ENCODE measurements around the gene GIMAP6. TPM values are rescaled to one million over a fixed set of nuclear protein-coding genes. Genes with fewer than 3 reads are reported as not detected.

GIMAP6 gene
- total and polyA plus RNA-seq, 2 of the 8 experiments (the other 6 are each of a cell fraction or from before 2014, with no cell fraction given) = not detected

GRCh38 chr7:150666412-150666811, 34.2 kb upstream of the GIMAP6 start:
- Histone ChIP-seq H3K23me2 (ENCODE audit: low read depth, low read length) (no peaks in the 10 kb centered on the region), H2BK20ac (ENCODE audit: low read length) (no peak overlapping the region), H3K79me1 (ENCODE audit: low read depth, low read length) (no peaks in the 10 kb centered on the region), H3K18ac (ENCODE audit: extremely low read depth, low read length) (no peak overlapping the region), H3K4me1 (replicated peaks in 1 of 4; ENCODE audit: control insufficient read depth in 3 of 4, insufficient read depth in 4 of 4, low read length in 3 of 4) (no peaks in the 10 kb centered on the region), H3K4ac (replicated peaks; ENCODE audit: insufficient read length, low read depth, low read length) (no peak overlapping the region), H2AFZ (ENCODE audit: low read length) (no peak overlapping the region), H3K14ac (ENCODE audit: insufficient read length) (no peak overlapping the region), H3K9me3 (ENCODE audit: insufficient read depth in 2 of 2, low read depth in 1 of 2, low read length in 1 of 2) (peaks cover 0 to 3% of the 10 kb centered on the region in 2 experiments; a peak in 1 of 4 replicates), H3K23ac (ENCODE audit: insufficient read length) (no peak overlapping the region), H3K79me2 (ENCODE audit: control insufficient read depth in 1 of 2, insufficient read depth in 2 of 2, low read length in 2 of 2) (no peaks in the 10 kb centered on the region), H3K4me2 (ENCODE audit: insufficient read depth in 1 of 2, low read depth in 2 of 2, low read length in 2 of 2) (no peak overlapping the region), H3K4me3 (ENCODE audit: extremely low read depth in 1 of 4, insufficient read depth in 2 of 4, low read depth in 3 of 4, low read length in 4 of 4) (no peak overlapping the region), H4K8ac (ENCODE audit: extremely low read depth, insufficient read depth, low read length) (no peak overlapping the region), H4K20me1 (replicated peaks in 1 of 2; ENCODE audit: control insufficient read depth in 1 of 2, insufficient read depth in 2 of 2, low read length in 2 of 2) (no peaks in the 10 kb centered on the region), H2AK5ac (ENCODE audit: low read depth, low read length) (no peak overlapping the region), H2BK15ac (ENCODE audit: low read length) (no peak overlapping the region), H4K91ac (replicated peaks; ENCODE audit: insufficient read length, low read length) (no peak overlapping the region), H3K27me3 (replicated peaks in 1 of 4; ENCODE audit: control insufficient read depth in 3 of 4, extremely low read depth in 1 of 4, insufficient read depth in 3 of 4, low read length in 3 of 4) (peaks cover 0 to 2% (median 0%) of the 10 kb centered on the region in 4 experiments; a peak in 1 of 7 replicates), H3K36me3 (ENCODE audit: control insufficient read depth in 2 of 4, insufficient read depth in 4 of 4, low read length in 3 of 4) (no peaks in the 10 kb centered on the region), H3K56ac (replicated peaks; ENCODE audit: insufficient read length, low read depth, low read length) (no peak overlapping the region), H2BK5ac (ENCODE audit: low read depth, low read length) (no peak overlapping the region), H3K27ac (ENCODE audit: low read depth, low read length) (no peak overlapping the region), H2BK120ac (replicated peaks; ENCODE audit: low read depth, low read length) (no peak overlapping the region), H2BK12ac (ENCODE audit: low read depth, low read length) (no peak overlapping the region), H3K9ac (replicated peaks in 1 of 4; ENCODE audit: extremely low read depth in 1 of 4, low read depth in 3 of 4, low read length in 3 of 4) (no peak overlapping the region), H4K5ac (ENCODE audit: insufficient read length, low read depth, low read length) (no peak overlapping the region)
- DNase-seq (ENCODE audit: low read depth in 1 of 2, low spot score in 2 of 2) (no peak), FAIRE-seq (no peak)
- CTCF ChIA-PET (ENCODE audit: partially characterized antibody) = interaction anchor here (0.8 kb wide), 1 partner anchor 25 kb away, joined by 4 read pairs; no protein-coding TSS in a partner anchor
- POLR2A ChIA-PET (ENCODE audit: partially characterized antibody) = no interaction called here
- TF ChIP-seq TEAD4 (IDR thresholded peaks at IDR 0.05; ENCODE audit: low read depth, low read length) = no peak
- no peak for TF ChIP-seq CHD2 (IDR thresholded peaks at IDR 0.05; ENCODE audit: low read length)
- no peak for TF ChIP-seq SP1 (IDR thresholded peaks at IDR 0.05; ENCODE audit: low read depth, low read length)
- TF ChIP-seq SRF (IDR thresholded peaks at IDR 0.05; ENCODE audit: low read depth, low read length) = no peak
- no peak for TF ChIP-seq EP300 (IDR thresholded peaks at IDR 0.05; ENCODE audit: borderline replicate concordance in 1 of 2, low read depth in 2 of 2, low read length in 2 of 2)
- no peak for TF ChIP-seq BRCA1 (IDR thresholded peaks at IDR 0.05; ENCODE audit: low read depth, low read length)
- TF ChIP-seq MAFK (IDR thresholded peaks at IDR 0.05; ENCODE audit: low read depth, low read length) = no peak
- TF ChIP-seq CTCF (IDR thresholded peaks at IDR 0.05; ENCODE audit: control extremely low read depth in 1 of 3, insufficient read depth in 1 of 3, low read depth in 1 of 3, low read length in 3 of 3) = no peak
- no peak for TF ChIP-seq SIN3A (conservative IDR thresholded peaks at IDR 0.05 in 1 of 2, IDR thresholded peaks at IDR 0.05 in 1 of 2; ENCODE audit: low read depth in 1 of 2, low read length in 2 of 2)
- TF ChIP-seq SIRT6 (IDR thresholded peaks at IDR 0.05; ENCODE audit: low read length) = no peak
- TF ChIP-seq CREB1 (IDR thresholded peaks at IDR 0.05) = no peak

Measured in H1 (cell line).